ENCODE data around the gene EFCAB5. TPM values are rescaled to one million over a fixed set of nuclear protein-coding genes. Genes with fewer than 3 reads are reported as not detected.
"Not testable (repeated sequence)": the region's sequence is repeated elsewhere in the genome, so short reads cannot be mapped to it uniquely, and the experiment has no call there.

The EFCAB5 gene
- 0.39 TPM for total RNA-seq (2021; ENCODE audit: unreplicated experiment)
- polyA plus RNA-seq (2012; ENCODE audit: insufficient read length) = 0.56 TPM
- Bru-seq, nascent RNA = percentile 31 among the genes with signal in this experiment
- BruChase-seq, experiment 1, labeled RNA remaining after a 2-hour chase = percentile 37 among the genes with signal in this experiment
- BruChase-seq, experiment 2, labeled RNA remaining after a 6-hour chase = percentile 32 among the genes with signal in this experiment
- long read RNA-seq, partial matches to known transcripts = 1 of 2 reads
- long read RNA-seq, other reads (novel, unspliced or antisense) = 1 of 2 reads

- H3K9me3 ChIP-seq (ENCODE audit: control insufficient read depth, insufficient read depth, low read depth, low read length) = no peaks in the 10 kb centered on the region
- in situ Hi-C loops (cut with HindIII; ENCODE audit: low pct_unique_long_range_greater_than_20kb, low sequenced_read_pairs) (no loop called here), intact Hi-C loops (cut with micrococcal nuclease; ENCODE audit: unreplicated experiment) (no loop called here)
- ATAC-seq (no peak), DNase-seq (ENCODE audit: low read depth, low spot score) (no peak)
- TF ChIP-seq CTCF (IDR thresholded peaks at IDR 0.05) (no peak), SIN3A (IDR thresholded peaks at IDR 0.05; ENCODE audit: borderline replicate concordance, insufficient read depth, low read depth, low read length) (no peak), REST (IDR thresholded peaks at IDR 0.05; ENCODE audit: insufficient read depth in 1 of 2, low read depth in 2 of 2, low read length in 1 of 2) (no peak), TCF7L2 (IDR thresholded peaks at IDR 0.05; ENCODE audit: low read depth, low read length) (no peak), POLR2AphosphoS5 (IDR thresholded peaks at IDR 0.05; ENCODE audit: low read depth, low read length) (no peak)
- ChIA-PET POLR2A (no interaction called here), CTCF (interaction anchor here (0.6 kb wide), 1 partner anchor 104 kb away, joined by 3 read pairs; no protein-coding TSS in a partner anchor)
- H3K27ac ChIP-seq (ENCODE audit: low read length) = no peak within 1 kb of the TSS
- H3K27me3 ChIP-seq (ENCODE audit: control insufficient read depth, insufficient read depth, low read length) = no peaks in the 10 kb centered on the region
- H3K4me1 ChIP-seq (ENCODE audit: control insufficient read depth, insufficient read depth, low read length) = no peaks in the 10 kb centered on the region
- H3K36me3 ChIP-seq (ENCODE audit: control insufficient read depth, insufficient read depth, low read length) = no peaks in the 10 kb centered on the region
- H3K4me3 ChIP-seq (ENCODE audit: low read depth in 2 of 2, low read length in 2 of 2) = no peak within 1 kb of the TSS
- BruUV-seq (replicated peaks) = no TSS peak
Observed at GRCh38 chr17:29941334-29941733, at the start of gene EFCAB5. Gene EFCAB5, plus strand, starts transcription at chr17:29941634. Its CDS starts 163 bp downstream, at chr17:29941797.

GRCh38 chr17:29892201-29892600 is 49.2 kb upstream of the EFCAB5 start:
- ChIA-PET CTCF (interaction anchor here (0.6 kb wide), 1 partner anchor 255 kb away, joined by 3 read pairs; no protein-coding TSS in a partner anchor), POLR2A (interaction anchor here (1.4 kb wide), 1 partner anchor 19 kb away, joined by 8 read pairs; no protein-coding TSS in a partner anchor)
- BruUV-seq (replicated peaks) = TSS peak; percentile 37
- in situ Hi-C loops (cut with HindIII; ENCODE audit: low pct_unique_long_range_greater_than_20kb, low sequenced_read_pairs) = no loop called here
- TF ChIP-seq REST (IDR thresholded peaks at IDR 0.05; ENCODE audit: insufficient read depth in 1 of 2, low read depth in 2 of 2, low read length in 1 of 2) (no peak), TCF7L2 (IDR thresholded peaks at IDR 0.05; ENCODE audit: low read depth, low read length) (no peak), SIN3A (IDR thresholded peaks at IDR 0.05; ENCODE audit: borderline replicate concordance, insufficient read depth, low read depth, low read length) (no peak), POLR2AphosphoS5 (IDR thresholded peaks at IDR 0.05; ENCODE audit: low read depth, low read length) (no peak), CTCF (IDR thresholded peaks at IDR 0.05) (no peak)
- Histone ChIP-seq H3K4me1 (ENCODE audit: control insufficient read depth, insufficient read depth, low read length) (no peaks in the 10 kb centered on the region), H3K27me3 (ENCODE audit: control insufficient read depth, insufficient read depth, low read length) (no peaks in the 10 kb centered on the region), H3K9me3 (ENCODE audit: control insufficient read depth, insufficient read depth, low read depth, low read length) (peaks cover 4% of the 10 kb centered on the region; the same call in 1 of the 2 replicates), H3K36me3 (ENCODE audit: control insufficient read depth, insufficient read depth, low read length) (no peaks in the 10 kb centered on the region), H3K27ac (ENCODE audit: low read length) (no peak overlapping the region), H3K4me3 (ENCODE audit: low read depth in 2 of 2, low read length in 2 of 2) (no peak overlapping the region)
- DNase-seq (ENCODE audit: low read depth, low spot score) = no peak
- no peak for ATAC-seq
- intact Hi-C loops (cut with micrococcal nuclease; ENCODE audit: unreplicated experiment) = no loop called here

- H3K9me3 ChIP-seq (ENCODE audit: control insufficient read depth, insufficient read depth, low read depth, low read length); H3K4me3 ChIP-seq (ENCODE audit: low read depth in 2 of 2, low read length in 2 of 2); H3K36me3 ChIP-seq (ENCODE audit: control insufficient read depth, insufficient read depth, low read length); H3K27me3 ChIP-seq (ENCODE audit: control insufficient read depth, insufficient read depth, low read length); H3K4me1 ChIP-seq (ENCODE audit: control insufficient read depth, insufficient read depth, low read length); in situ Hi-C loops (cut with HindIII; ENCODE audit: low pct_unique_long_range_greater_than_20kb, low sequenced_read_pairs); BruUV-seq (replicated peaks); DNase-seq (ENCODE audit: low read depth, low spot score); intact Hi-C loops (cut with micrococcal nuclease; ENCODE audit: unreplicated experiment); H3K27ac ChIP-seq (ENCODE audit: low read length); CTCF ChIA-PET; POLR2A ChIA-PET; ATAC-seq: not testable (repeated sequence)
Observed at GRCh38 chr17:29897136-29897535, 44.3 kb upstream of the EFCAB5 start.
